Measurements from ENCODE around the gene VASH2. TPM values are rescaled to one million over a fixed set of nuclear protein-coding genes. Genes with fewer than 3 reads are reported as not detected.

Gene VASH2
- total RNA-seq, 1 experiment from 2014 or later, result not detected

DNA sequence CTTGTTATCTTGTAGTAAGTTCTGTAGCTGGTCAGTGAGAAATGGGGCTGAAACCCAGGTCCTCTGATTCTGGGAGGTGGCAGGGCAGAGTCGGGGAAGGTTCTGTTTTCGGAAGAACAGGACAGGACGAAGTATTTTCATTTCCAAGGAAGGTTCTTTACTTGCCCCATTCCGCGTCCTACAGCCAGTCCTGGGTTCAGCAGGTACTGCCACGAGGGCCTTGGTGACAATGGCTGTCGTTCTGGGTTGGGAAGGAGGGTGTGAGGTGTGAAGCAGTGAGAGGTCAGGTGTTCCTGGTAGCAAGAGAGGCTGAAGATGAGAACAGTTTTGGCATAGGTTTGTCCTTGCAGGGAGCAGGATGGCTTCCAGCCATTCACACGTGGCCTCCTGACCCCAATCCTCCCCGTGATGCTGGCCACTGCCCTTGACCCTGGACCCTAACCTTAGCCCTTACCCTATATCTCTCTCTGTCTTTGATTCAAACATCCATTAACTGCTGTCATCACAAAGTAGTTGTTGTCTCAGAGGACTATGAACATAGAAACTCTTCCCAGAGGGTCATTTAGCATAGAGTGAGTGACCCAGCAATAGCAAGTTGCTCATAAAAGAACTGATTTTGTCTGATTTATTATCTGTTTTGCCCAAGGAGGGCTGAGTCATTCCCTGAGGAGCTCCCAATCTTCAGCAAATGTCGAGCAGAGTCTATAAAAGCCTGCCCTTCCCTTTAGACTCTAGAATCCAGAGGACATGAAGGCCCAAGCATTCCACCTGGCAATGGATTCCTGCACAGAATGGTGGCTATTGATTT is 25.0 kb downstream of the VASH2 start:
- POLR2A ChIA-PET, result interaction anchor here (0.6 kb wide), 1 partner anchor 35 kb away, joined by 4 read pairs; no protein-coding TSS in a partner anchor
- Mint-ChIP-seq H3K27ac (ENCODE audit: low read depth, unreplicated experiment) (no peak overlapping the region), H3K9me3 (ENCODE audit: unreplicated experiment) (no peaks in the 10 kb centered on the region), H3K4me3 (ENCODE audit: unreplicated experiment) (no peak overlapping the region), H3K4me1 (ENCODE audit: insufficient read depth, unreplicated experiment) (no peaks in the 10 kb centered on the region), H3K27me3 (ENCODE audit: insufficient read depth, unreplicated experiment) (no peaks in the 10 kb centered on the region), H3K36me3 (ENCODE audit: insufficient read depth, unreplicated experiment) (no peaks in the 10 kb centered on the region)
- DNase-seq (ENCODE audit: unreplicated experiment), result no peak
- TF ChIP-seq, protein P1, sequence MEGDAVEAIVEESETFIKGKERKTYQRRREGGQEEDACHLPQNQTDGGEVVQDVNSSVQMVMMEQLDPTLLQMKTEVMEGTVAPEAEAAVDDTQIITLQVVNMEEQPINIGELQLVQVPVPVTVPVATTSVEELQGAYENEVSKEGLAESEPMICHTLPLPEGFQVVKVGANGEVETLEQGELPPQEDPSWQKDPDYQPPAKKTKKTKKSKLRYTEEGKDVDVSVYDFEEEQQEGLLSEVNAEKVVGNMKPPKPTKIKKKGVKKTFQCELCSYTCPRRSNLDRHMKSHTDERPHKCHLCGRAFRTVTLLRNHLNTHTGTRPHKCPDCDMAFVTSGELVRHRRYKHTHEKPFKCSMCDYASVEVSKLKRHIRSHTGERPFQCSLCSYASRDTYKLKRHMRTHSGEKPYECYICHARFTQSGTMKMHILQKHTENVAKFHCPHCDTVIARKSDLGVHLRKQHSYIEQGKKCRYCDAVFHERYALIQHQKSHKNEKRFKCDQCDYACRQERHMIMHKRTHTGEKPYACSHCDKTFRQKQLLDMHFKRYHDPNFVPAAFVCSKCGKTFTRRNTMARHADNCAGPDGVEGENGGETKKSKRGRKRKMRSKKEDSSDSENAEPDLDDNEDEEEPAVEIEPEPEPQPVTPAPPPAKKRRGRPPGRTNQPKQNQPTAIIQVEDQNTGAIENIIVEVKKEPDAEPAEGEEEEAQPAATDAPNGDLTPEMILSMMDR (IDR thresholded peaks at IDR 0.05; ENCODE audit: unreplicated experiment), result no peak
- CTCF ChIA-PET, result no interaction called here
- BruUV-seq (replicated peaks), result no TSS peak
- intact Hi-C loops (cut with micrococcal nuclease), result no loop called here

DNA sequence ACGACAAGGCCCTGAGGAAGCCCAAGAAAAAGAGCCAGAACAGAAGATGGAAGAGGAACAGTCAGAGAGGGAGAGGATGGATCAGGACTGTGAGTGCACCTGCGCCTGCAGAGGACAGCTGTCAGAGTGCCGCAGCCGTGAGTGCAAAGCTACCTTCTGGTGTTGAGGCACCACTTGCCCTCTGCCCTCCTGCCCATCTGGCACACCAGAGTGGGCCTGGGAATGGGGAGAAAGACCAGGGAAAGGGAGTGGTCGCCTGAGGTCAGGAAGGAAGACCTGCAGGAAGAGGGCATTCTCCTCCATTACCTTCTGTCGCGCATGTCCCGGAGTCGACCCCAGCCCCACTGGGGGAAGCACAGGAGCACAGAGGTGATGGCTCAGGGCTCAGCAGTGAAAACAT is 26.2 kb downstream of the VASH2 start:
- TF ChIP-seq, protein P1 (IDR thresholded peaks at IDR 0.05; ENCODE audit: unreplicated experiment), result no peak
- CTCF ChIA-PET, result interaction anchor here (0.9 to 2.1 kb wide), 2 partner anchors 13 to 19 kb away, joined by 5 to 8 read pairs; no protein-coding TSS in a partner anchor

DNA sequence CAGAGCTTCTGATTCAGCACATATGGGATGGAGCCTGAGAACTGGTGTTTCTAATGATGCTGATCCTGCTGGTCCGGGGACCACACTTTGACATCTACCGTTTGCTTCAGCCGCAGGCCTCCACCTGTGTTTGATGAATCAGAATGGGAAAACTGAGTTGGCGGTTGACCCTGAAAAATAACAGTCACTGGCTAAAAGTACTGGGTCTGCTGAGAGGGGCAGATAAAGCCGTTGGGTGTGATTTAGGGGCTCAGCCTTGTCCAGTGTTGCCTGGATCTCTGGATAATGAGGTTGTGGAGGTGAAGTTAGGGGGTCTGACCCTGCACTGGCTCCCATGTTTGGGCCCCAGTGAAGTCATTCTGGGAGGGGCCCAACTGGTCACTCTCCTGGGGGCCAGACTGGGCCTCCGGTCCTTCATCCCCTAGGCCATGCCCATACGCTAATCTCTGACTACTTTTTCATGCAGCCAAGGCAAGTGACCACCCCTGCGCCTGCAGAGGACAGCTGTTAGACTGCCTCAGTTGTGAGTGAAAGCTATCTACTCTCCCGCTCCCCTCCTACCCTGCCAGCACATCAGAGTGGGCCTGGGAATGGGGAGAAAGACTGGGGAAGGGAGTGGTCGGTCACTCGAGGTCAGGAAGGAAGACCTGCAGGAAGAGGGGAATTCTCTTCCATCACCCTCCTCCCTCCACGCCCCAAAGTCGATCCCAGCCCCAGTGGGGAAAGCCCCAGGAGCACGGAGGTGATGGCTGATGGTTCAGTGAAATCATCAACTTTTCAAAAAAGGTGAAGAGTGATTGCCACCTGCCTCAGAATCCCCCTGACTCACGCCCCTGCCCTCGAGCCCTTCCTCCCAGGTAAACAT is 27.7 kb downstream of the VASH2 start:
- Mint-ChIP-seq H3K4me3 (ENCODE audit: unreplicated experiment) (no peak overlapping the region), H3K9me3 (ENCODE audit: unreplicated experiment) (no peaks in the 10 kb centered on the region), H3K27me3 (ENCODE audit: insufficient read depth, unreplicated experiment) (no peaks in the 10 kb centered on the region), H3K4me1 (ENCODE audit: insufficient read depth, unreplicated experiment) (no peaks in the 10 kb centered on the region), H3K27ac (ENCODE audit: low read depth, unreplicated experiment) (no peak overlapping the region), H3K36me3 (ENCODE audit: insufficient read depth, unreplicated experiment) (no peaks in the 10 kb centered on the region)
- no peak for DNase-seq (ENCODE audit: unreplicated experiment)
- BruUV-seq (replicated peaks), result no TSS peak
- POLR2A ChIA-PET, result interaction anchor here (1.7 kb wide), 1 partner anchor 9 kb away, joined by 6 read pairs; no protein-coding TSS in a partner anchor
- CTCF ChIA-PET, result interaction anchor here (0.9 to 2.1 kb wide), 3 partner anchors 12 to 17 kb away, joined by 3 to 8 read pairs (median 5); no protein-coding TSS in a partner anchor
- intact Hi-C loops (cut with micrococcal nuclease), result no loop called here
- TF ChIP-seq, protein P1 (IDR thresholded peaks at IDR 0.05; ENCODE audit: unreplicated experiment), result no peak

More for the DNA sequence above, 26.2 kb downstream of the VASH2 start:
- Mint-ChIP-seq H3K9me3 (ENCODE audit: unreplicated experiment) (no peaks in the 10 kb centered on the region), H3K36me3 (ENCODE audit: insufficient read depth, unreplicated experiment) (no peaks in the 10 kb centered on the region), H3K27me3 (ENCODE audit: insufficient read depth, unreplicated experiment) (no peaks in the 10 kb centered on the region), H3K4me3 (ENCODE audit: unreplicated experiment) (no peak overlapping the region), H3K27ac (ENCODE audit: low read depth, unreplicated experiment) (no peak overlapping the region), H3K4me1 (ENCODE audit: insufficient read depth, unreplicated experiment) (no peaks in the 10 kb centered on the region)
- BruUV-seq (replicated peaks), result no TSS peak
- no peak for DNase-seq (ENCODE audit: unreplicated experiment)
- intact Hi-C loops (cut with micrococcal nuclease), result no loop called here
- POLR2A ChIA-PET, result interaction anchor here (1.7 kb wide), 1 partner anchor 11 kb away, joined by 6 read pairs; no protein-coding TSS in a partner anchor

Measured in MCF 10A (cell line).